Neuronal stem cell (in vitro differentiated cells): ENCODE measurements around the gene WNT3A.
A peak's percentile ranks its signal among the peaks of the same experiment; 100 is the strongest.

Experiments
- DNase-seq: peaks from one replicate; pipeline ENCODE4 v3.0.0-alpha.2; 2013; ENCODE audit warnings: low spot score
- H2AFZ ChIP-seq: one replicate; pipeline ENCODE4 v1.6.1; 2013; ENCODE audit warnings: mild to moderate bottlenecking, low read length, inconsistent platforms
- H2AK5ac ChIP-seq: 2 replicates; pipeline ENCODE4 v1.6.1; 2013; ENCODE audit warnings: low read depth, mild to moderate bottlenecking, inconsistent platforms, low read length, moderate library complexity, mixed read lengths
- H2BK120ac ChIP-seq: 2 replicates; pipeline ENCODE4 v1.6.1; 2013; ENCODE audit warnings: low read depth, mild to moderate bottlenecking, inconsistent platforms, low read length, moderate library complexity, mixed read lengths
- H2BK12ac ChIP-seq: one replicate; pipeline ENCODE4 v1.6.1; 2013; ENCODE audit warnings: low read length, inconsistent platforms
- H2BK15ac ChIP-seq: 2 replicates; pipeline ENCODE4 v1.6.1; 2013; ENCODE audit warnings: mild to moderate bottlenecking, low read length, inconsistent platforms, mixed read lengths
- H2BK5ac ChIP-seq: one replicate; pipeline ENCODE4 v1.6.1; 2013; ENCODE audit warnings: inconsistent platforms, mild to moderate bottlenecking, low read length, moderate library complexity
- H3K14ac ChIP-seq: one replicate; pipeline ENCODE4 v1.6.1; 2013; ENCODE audit warnings: low read length, inconsistent platforms
- H3K18ac ChIP-seq: 2 replicates; pipeline ENCODE4 v1.6.1; 2013; ENCODE audit warnings: low read length, inconsistent platforms
- H3K23ac ChIP-seq: 2 replicates; pipeline ENCODE4 v1.6.1; 2013; ENCODE audit warnings: low read depth, mild to moderate bottlenecking, mixed read lengths, low read length, inconsistent platforms; ENCODE audit not compliant: poor library complexity
- H3K27ac ChIP-seq: replicated peaks from 3 replicates; pipeline ENCODE4 v1.5.1; 2013; ENCODE audit warnings: low read length, inconsistent platforms
- H3K27me3 ChIP-seq, 3 experiments: 2 replicates each; pipeline ENCODE4 v1.6.1; 2013; ENCODE audit warnings: low read length in 3 of 3, mild to moderate bottlenecking in 2 of 3, inconsistent platforms in 1 of 3, low read depth in 1 of 3, mixed read lengths in 1 of 3, moderate library complexity in 1 of 3; ENCODE audit not compliant: control insufficient read depth in 3 of 3, insufficient read depth in 3 of 3
- H3K36me3 ChIP-seq, 2 donors: replicated peaks in 1 of 2; 2 replicates each; pipeline ENCODE4 v1.6.1; 2013; ENCODE audit warnings: low read length in 2 of 2; ENCODE audit not compliant: control insufficient read depth in 2 of 2, insufficient read depth in 2 of 2
- H3K4ac ChIP-seq: 2 replicates; pipeline ENCODE4 v1.6.1; 2013; ENCODE audit warnings: inconsistent platforms, mild to moderate bottlenecking, low read length, moderate library complexity
- H3K4me1 ChIP-seq, 2 donors: 1 replicate in 1 of 2; 2 replicates in 1 of 2; pipeline ENCODE4 v1.6.1; 2013; ENCODE audit warnings: low read length in 2 of 2, low read depth in 1 of 2; ENCODE audit not compliant: control insufficient read depth in 2 of 2, insufficient read depth in 1 of 2
- H3K4me2 ChIP-seq: one replicate; pipeline ENCODE4 v1.6.1; 2013; ENCODE audit warnings: mild to moderate bottlenecking, low read length, inconsistent platforms; ENCODE audit not compliant: insufficient read depth, poor library complexity, severe bottlenecking
- H3K4me3 ChIP-seq, 2 donors: 2 replicates each; pipeline ENCODE4 v1.5.1; 2013; ENCODE audit warnings: low read length in 2 of 2, mild to moderate bottlenecking in 2 of 2, inconsistent platforms in 1 of 2, moderate library complexity in 1 of 2
- H3K79me1 ChIP-seq: one replicate; pipeline ENCODE4 v1.6.1; 2013; ENCODE audit warnings: low read depth, mild to moderate bottlenecking, inconsistent platforms, low read length, moderate library complexity
- H3K9ac ChIP-seq: one replicate; pipeline ENCODE4 v1.6.1; 2013; ENCODE audit warnings: mild to moderate bottlenecking, low read depth, low read length, inconsistent platforms; ENCODE audit not compliant: poor library complexity
- H3K9me3 ChIP-seq, 2 donors: replicated peaks in 1 of 2; 2 replicates each; pipeline versions ENCODE3 to v1.6.1; 2013; ENCODE audit warnings: low read length in 2 of 2, mild to moderate bottlenecking in 2 of 2, inconsistent platforms in 1 of 2, low read depth in 1 of 2, mixed read lengths in 1 of 2, moderate library complexity in 1 of 2; ENCODE audit not compliant: control insufficient read depth in 2 of 2, insufficient read depth in 1 of 2
- H4K8ac ChIP-seq: one replicate; pipeline ENCODE4 v1.6.1; 2013; ENCODE audit warnings: low read depth, mild to moderate bottlenecking, inconsistent platforms, low read length, moderate library complexity
- H4K91ac ChIP-seq: one replicate; pipeline ENCODE4 v1.6.1; 2013; ENCODE audit warnings: low read length, low read depth, mild to moderate bottlenecking, inconsistent platforms; ENCODE audit not compliant: poor library complexity
- WGBS, 2 donors: extraction: QIAGEN DNeasy Blood & Tissue Kit; methylation state at CpG; one replicate each; pipeline ENCODE4 v1.1.7; 2013; ENCODE audit warnings: missing lambda C conversion rate in 2 of 2, mixed read lengths in 1 of 2; ENCODE audit not compliant: insufficient read length in 2 of 2, insufficient replicate concordance in 1 of 2; ENCODE audit errors: extremely low coverage in 2 of 2; 5-methylcytosine and 5-hydroxymethylcytosine counted together

Gene WNT3A

GRCh38 chr1:228003461-228004330 is 3.1 kb upstream of the WNT3A start:
- Histone ChIP-seq H3K9me3 (no peaks in the 10 kb centered on the region), H2BK120ac (no peak overlapping the region), H3K4ac (no peak overlapping the region), H3K4me1 (peaks cover 0 to 9% of the 10 kb centered on the region in 2 donors), H4K8ac (no peak overlapping the region), H2AFZ (no peak overlapping the region), H2AK5ac (peak overlapping the region; percentile 0), H3K14ac (no peak overlapping the region), H2BK5ac (no peak overlapping the region), H4K91ac (no peak overlapping the region), H3K23ac (no peak overlapping the region), H2BK15ac (no peak overlapping the region), H3K4me2 (no peak overlapping the region), H3K9ac (no peak overlapping the region), H3K4me3 (no peak overlapping the region), H3K27me3 (peaks cover 41 to 70% (median 62%) of the 10 kb centered on the region in 3 experiments), H2BK12ac (no peak overlapping the region), H3K79me1 (no peaks in the 10 kb centered on the region), H3K27ac (no peak overlapping the region), H3K36me3 (no peaks in the 10 kb centered on the region), H3K18ac (peak overlapping the region; percentile 63)
- no peak for DNase-seq
- no CpG with 5 or more reads among the region's 14 CpGs for WGBS, 2 donors

- peak overlapping the region; percentile 67 for H3K23ac ChIP-seq
- no peak overlapping the region for H2BK12ac ChIP-seq
- no peaks in the 10 kb centered on the region for H3K9me3 ChIP-seq
- H3K36me3 ChIP-seq: no peaks in the 10 kb centered on the region
- H3K4ac ChIP-seq: no peak overlapping the region
- no peak overlapping the region for H2BK120ac ChIP-seq
- no peak overlapping the region for H3K27ac ChIP-seq
- no peak overlapping the region for H3K4me3 ChIP-seq
- peak overlapping the region; percentile 0 for H2AK5ac ChIP-seq
- peaks cover 0 to 9% of the 10 kb centered on the region in 2 donors for H3K4me1 ChIP-seq
- H2BK15ac ChIP-seq: peak overlapping the region; percentile 35
- no peak overlapping the region for H4K8ac ChIP-seq
- no peak overlapping the region for H3K9ac ChIP-seq
- no peak for DNase-seq
- no peak overlapping the region for H3K14ac ChIP-seq
- H3K79me1 ChIP-seq: no peaks in the 10 kb centered on the region
- peak overlapping the region; percentile 73 for H3K18ac ChIP-seq
- H3K4me2 ChIP-seq: no peak overlapping the region
- H4K91ac ChIP-seq: no peak overlapping the region
- no peak overlapping the region for H2BK5ac ChIP-seq
- H2AFZ ChIP-seq: no peak overlapping the region
- H3K27me3 ChIP-seq: peaks cover 48 to 77% (median 69%) of the 10 kb centered on the region in 3 experiments
- no CpG with 5 or more reads among the region's 12 CpGs for WGBS, 2 donors
Observed at GRCh38 chr1:228004331-228004855, 2.4 kb upstream of the WNT3A start.

GRCh38 chr1:228004856-228005462 is 1.8 kb upstream of the WNT3A start:
- H3K14ac ChIP-seq: no peak overlapping the region
- H3K23ac ChIP-seq: peak overlapping the region; percentile 67
- no peaks in the 10 kb centered on the region for H3K36me3 ChIP-seq
- peaks cover 0 to 9% of the 10 kb centered on the region in 2 donors for H3K4me1 ChIP-seq
- H2AFZ ChIP-seq: no peak overlapping the region
- DNase-seq: no peak
- H3K79me1 ChIP-seq: no peaks in the 10 kb centered on the region
- H3K9me3 ChIP-seq: no peaks in the 10 kb centered on the region
- no peak overlapping the region for H3K27ac ChIP-seq
- H3K18ac ChIP-seq: peak overlapping the region; percentile 83
- H3K27me3 ChIP-seq: peaks cover 52 to 83% (median 75%) of the 10 kb centered on the region in 3 experiments
- no peak overlapping the region for H3K9ac ChIP-seq
- H3K4ac ChIP-seq: no peak overlapping the region
- H4K8ac ChIP-seq: no peak overlapping the region
- H2BK15ac ChIP-seq: no peak overlapping the region
- peak overlapping the region; percentile 56 for H2BK5ac ChIP-seq
- no CpG with 5 or more reads among the region's 19 CpGs for WGBS, 2 donors
- no peak overlapping the region for H4K91ac ChIP-seq
- H2AK5ac ChIP-seq: peak overlapping the region; percentile 0
- no peak overlapping the region for H2BK12ac ChIP-seq
- H3K4me2 ChIP-seq: no peak overlapping the region
- no peak overlapping the region for H2BK120ac ChIP-seq
- no peak overlapping the region for H3K4me3 ChIP-seq

GRCh38 chr1:228005511-228006033 is 1.2 kb upstream of the WNT3A start:
- Histone ChIP-seq H3K36me3 (no peaks in the 10 kb centered on the region), H3K18ac (peak overlapping the region; percentile 19), H4K91ac (no peak overlapping the region), H2BK15ac (peak overlapping the region; percentile 6), H3K4me3 (peak overlapping the region in 1 of 2 donors; percentile 53), H2BK12ac (peak overlapping the region; percentile 48), H3K23ac (peak overlapping the region; percentile 34), H3K9ac (no peak overlapping the region), H3K14ac (peak overlapping the region; percentile 4), H3K4me2 (no peak overlapping the region), H2AFZ (no peak overlapping the region), H3K4ac (no peak overlapping the region), H3K27ac (no peak overlapping the region), H3K27me3 (peaks cover 52 to 89% (median 81%) of the 10 kb centered on the region in 3 experiments), H4K8ac (no peak overlapping the region), H2BK120ac (no peak overlapping the region), H2BK5ac (peak overlapping the region; percentile 56), H2AK5ac (peak overlapping the region; percentile 0), H3K79me1 (no peaks in the 10 kb centered on the region), H3K9me3 (no peaks in the 10 kb centered on the region), H3K4me1 (peaks cover 0 to 9% of the 10 kb centered on the region in 2 donors)
- no peak for DNase-seq
- WGBS, 2 donors: no CpG with 5 or more reads among the region's 13 CpGs
